Spleen (tissue), 13 donors: Measurements from ENCODE around the gene KRTAP7-1. TPM values are rescaled to one million over a fixed set of nuclear protein-coding genes. Genes with fewer than 3 reads are reported as not detected.

Experiments
- DNase-seq: peaks from one replicate; pipeline ENCODE4 v3.0.0-alpha.2; 2020
- H3K27ac ChIP-seq, 8 donors: fragments of 200-600 bp; sonication (generic) in 7 of 8; 1 replicate in 4 of 8; 2 replicates in 4 of 8; pipeline versions ENCODE4 v1.5.0 to v1.8.0; 2016 to 2021; ENCODE audit warnings: inconsistent platforms in 4 of 8, mild to moderate bottlenecking in 4 of 8, moderate library complexity in 1 of 8
- H3K27me3 ChIP-seq, 7 donors: fragments of 200-600 bp; sonication (generic) in 6 of 7; replicated peaks in 1 of 7; 1 replicate in 4 of 7; 2 replicates in 3 of 7; pipeline versions ENCODE4 v1.5.0 to v1.8.0; 2016 to 2021; ENCODE audit warnings: inconsistent platforms in 3 of 7, mild to moderate bottlenecking in 1 of 7
- H3K36me3 ChIP-seq, 6 donors: fragments of 200-600 bp; sonication (generic) in 5 of 6; 1 replicate in 4 of 6; 2 replicates in 2 of 6; pipeline versions ENCODE4 v1.5.0 to v1.8.0; 2016 to 2021; ENCODE audit warnings: inconsistent platforms in 2 of 6
- H3K4me1 ChIP-seq, 6 donors: fragments of 200-600 bp; sonication (generic) in 5 of 6; 1 replicate in 3 of 6; 2 replicates in 3 of 6; pipeline versions ENCODE4 v1.5.0 to v1.8.0; 2016 to 2021; ENCODE audit warnings: inconsistent platforms in 3 of 6
- H3K4me3 ChIP-seq, 8 donors: fragments of 200-600 bp; sonication (generic) in 7 of 8; 1 replicate in 4 of 8; 2 replicates in 4 of 8; pipeline versions ENCODE4 v1.5.0 to v1.8.0; 2016 to 2021; ENCODE audit warnings: inconsistent platforms in 4 of 8, mild to moderate bottlenecking in 4 of 8, moderate library complexity in 2 of 8
- H3K9me3 ChIP-seq, 8 donors: fragments of 200-600 bp; sonication (generic) in 7 of 8; 1 replicate in 4 of 8; 2 replicates in 4 of 8; pipeline versions ENCODE4 v1.5.0 to v1.8.0; 2016 to 2021; ENCODE audit warnings: inconsistent platforms in 4 of 8
- CTCF ChIP-seq, 11 experiments: fragments of 200-600 bp in 7 of 11; fragments of 450-650 bp in 4 of 11; sonication (generic) in 4 of 11; IDR thresholded peaks in 8 of 11; conservative IDR thresholded peaks in 3 of 11; 1 replicate in 7 of 11; 2 replicates in 4 of 11; pipeline versions ENCODE4 v1.4.0 to v1.8.0; 2016 to 2021; ENCODE audit warnings: antibody characterized with exemption in 11 of 11, inconsistent platforms in 4 of 11, mild to moderate bottlenecking in 1 of 11
- POLR2A ChIP-seq, 3 donors: fragments of 450-650 bp; IDR thresholded peaks; one replicate each; pipeline ENCODE4 v1.5.1; 2017; ENCODE audit warnings: antibody characterized with exemption in 3 of 3, mild to moderate bottlenecking in 1 of 3
- POLR2AphosphoS5 ChIP-seq, 3 donors: sonication (generic); formaldehyde crosslinking; IDR thresholded peaks; one replicate each; pipeline ENCODE4 v1.5.1; 2017; ENCODE audit warnings: antibody characterized with exemption in 3 of 3
- WGBS, 5 donors: extraction: QIAGEN DNeasy Blood & Tissue Kit in 3 of 5; methylation state at CpG; one replicate each; pipeline versions ENCODE4 v1.1.5 to v1.1.7; 2013 to 2018; 5-methylcytosine and 5-hydroxymethylcytosine counted together
- intact Hi-C: fragments of 100-400 bp; cut with DNase I; formaldehyde crosslinking; loops from one replicate; pipeline ENCODE4 v1.15.0; 2023; ENCODE audit warnings: low total_unique reads
- long read RNA-seq, 2 donors: transcript quantifications; one replicate each; lab custom pipeline, GENCODE V29; 2026
- polyA plus RNA-seq, 3 donors: library from polyadenylated mRNA; stranded (reverse); fragments of 200-250 nt; gene quantifications; one replicate each; pipeline ENCODE4 v1.2.1, GENCODE V29; 2013
- total RNA-seq, 7 donors: library from RNA; depleted of rRNA in 3 of 7; stranded (reverse); fragments of >200 nt in 3 of 7; fragmentation: NEBNext Ultra II Directional in 4 of 7; extraction: Animal tissue kit (Norgen Biotek cat#: 25700) in 4 of 7; gene quantifications; one replicate each; pipeline versions ENCODE4 v1.1.0 to v1.2.1, GENCODE V29; 2016 to 2021
- donor health status: healthy with polysubstance abuse.
- donor health status: DM: no; HTN: no; CAD: no; lungs with moderate emphysema.
- donor health status: DM: no; HTN: no; CAD: no.
- donor health status: Bipolar disorder and iron deficiency.
- donor health status: healthy.
- donor health status: DM: no; HTN: no; CAD: no.
- donor health status: DM: yes; HTN: yes; CAD: no.

KRTAP7-1 gene
- total RNA-seq (not detected), polyA plus RNA-seq (not detected)
- long read RNA-seq, donor 1: 0 reads
- long read RNA-seq, donor 2: 0 reads

GRCh38 chr21:30829659-30830058 lies at the start of gene KRTAP7-1:
KRTAP7-1 (minus strand) TSS chr21:30829759; CDS start chr21:30829698, 61 bp downstream.
- no peak for TF ChIP-seq POLR2A (IDR thresholded peaks at IDR 0.05)
- TF ChIP-seq POLR2AphosphoS5 (IDR thresholded peaks at IDR 0.05): no peak
- TF ChIP-seq CTCF (IDR thresholded peaks at IDR 0.05 in 8 of 11, conservative IDR thresholded peaks at IDR 0.05 in 3 of 11): no peak
- Histone ChIP-seq H3K27me3 (no peaks in the 10 kb centered on the region), H3K27ac (no peak within 1 kb of the TSS), H3K4me1 (no peaks in the 10 kb centered on the region), H3K9me3 (peaks cover 0 to 18% (median 12%) of the 10 kb centered on the region in 8 donors), H3K36me3 (no peaks in the 10 kb centered on the region), H3K4me3 (no peak within 1 kb of the TSS)
- 72 to 88% (median 80%) methylated on average over 4 of the region's 4 CpGs for WGBS, 5 donors
- intact Hi-C loops: loop anchor here (10.0 kb wide), 1 partner anchor 255 kb away; no protein-coding TSS in a partner anchor
- no peak for DNase-seq

- no peak overlapping the region for H3K4me3 ChIP-seq
- H3K27ac ChIP-seq: no peak overlapping the region
- DNase-seq: no peak
- no peaks in the 10 kb centered on the region for H3K27me3 ChIP-seq
- no peaks in the 10 kb centered on the region for H3K4me1 ChIP-seq
- intact Hi-C loops: no loop called here
- 72 to 93% (median 87%) methylated on average over 2 of the region's 2 CpGs for WGBS, 5 donors
- H3K36me3 ChIP-seq: no peaks in the 10 kb centered on the region
- H3K9me3 ChIP-seq: peaks cover 0 to 9% (median 7%) of the 10 kb centered on the region in 8 donors
- TF ChIP-seq CTCF (IDR thresholded peaks at IDR 0.05 in 8 of 11, conservative IDR thresholded peaks at IDR 0.05 in 3 of 11) (no peak), POLR2A (IDR thresholded peaks at IDR 0.05) (no peak), POLR2AphosphoS5 (IDR thresholded peaks at IDR 0.05) (no peak)
These were observed 45.0 kb upstream of the KRTAP7-1 start for GRCh38 chr21:30874526-30874925.

- TF ChIP-seq POLR2AphosphoS5 (IDR thresholded peaks at IDR 0.05) (no peak), CTCF (IDR thresholded peaks at IDR 0.05 in 8 of 11, conservative IDR thresholded peaks at IDR 0.05 in 3 of 11) (no peak), POLR2A (IDR thresholded peaks at IDR 0.05) (no peak)
- WGBS, 5 donors: 70 to 75% (median 71%) methylated on average over 9 of the region's 9 CpGs
- H3K4me1 ChIP-seq: no peaks in the 10 kb centered on the region
- no peaks in the 10 kb centered on the region for H3K27me3 ChIP-seq
- intact Hi-C loops: no loop called here
- no peak overlapping the region for H3K4me3 ChIP-seq
- no peaks in the 10 kb centered on the region for H3K36me3 ChIP-seq
- no peak overlapping the region for H3K27ac ChIP-seq
- DNase-seq: no peak
- peaks cover 0 to 7% (median 0%) of the 10 kb centered on the region in 8 donors for H3K9me3 ChIP-seq
These were observed 18.3 kb upstream of the KRTAP7-1 start for GRCh38 chr21:30847627-30848500.

GRCh38 chr21:30842990-30843389 lies 13.4 kb upstream of the KRTAP7-1 start:
- intact Hi-C loops: no loop called here
- DNase-seq: no peak
- H3K4me3 ChIP-seq: no peak overlapping the region
- TF ChIP-seq CTCF (IDR thresholded peaks at IDR 0.05 in 8 of 11, conservative IDR thresholded peaks at IDR 0.05 in 3 of 11) (no peak), POLR2AphosphoS5 (IDR thresholded peaks at IDR 0.05) (no peak), POLR2A (IDR thresholded peaks at IDR 0.05) (no peak)
- H3K36me3 ChIP-seq: no peaks in the 10 kb centered on the region
- no peak overlapping the region for H3K27ac ChIP-seq
- H3K9me3 ChIP-seq: no peaks in the 10 kb centered on the region
- H3K27me3 ChIP-seq: no peaks in the 10 kb centered on the region
- H3K4me1 ChIP-seq: no peaks in the 10 kb centered on the region
